ENCODE measurements around the gene MGAT4A.

MGAT4A gene

DNA sequence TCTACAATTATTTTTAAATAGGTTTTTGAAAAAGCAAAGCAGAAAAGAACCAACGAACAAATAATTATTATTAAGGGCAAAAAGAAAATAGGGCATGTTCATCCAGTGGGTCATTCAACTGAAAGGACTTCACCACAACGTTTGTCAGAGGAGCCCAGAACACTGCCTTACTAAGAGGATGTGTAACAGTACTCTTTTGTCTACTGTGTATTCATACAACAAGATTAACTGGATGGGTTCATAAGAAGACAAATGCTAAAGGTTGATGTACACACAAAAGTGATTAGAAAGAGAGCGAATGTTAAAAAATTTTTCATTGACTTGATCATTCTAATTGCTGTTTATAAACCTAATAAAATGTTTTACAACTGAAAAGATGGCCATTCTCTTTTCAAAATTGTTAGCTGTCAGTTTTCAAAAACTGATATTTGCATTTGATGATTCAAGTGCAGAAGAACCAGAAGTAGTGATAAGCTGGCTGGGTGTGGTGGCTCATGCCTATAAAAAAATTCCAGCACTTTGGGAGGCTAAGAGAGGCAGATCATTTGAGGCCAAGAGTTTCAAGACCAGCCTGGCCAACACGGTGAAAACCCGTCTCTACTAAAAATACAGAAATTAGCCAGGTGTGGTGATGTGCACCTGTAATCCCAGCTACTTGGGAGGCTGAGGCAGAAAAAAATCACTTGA lies 33.1 kb downstream of the MGAT4A start:
- Histone ChIP-seq H3K4me3 (ENCODE audit: low read depth, low read length) (no peak overlapping the region), H3K9me3 (ENCODE audit: severe bottlenecking) (no peaks in the 10 kb centered on the region), H3K27ac (no peak overlapping the region), H3K27me3 (ENCODE audit: insufficient read depth, low read depth, severe bottlenecking) (no peaks in the 10 kb centered on the region), H3K36me3 (no peaks in the 10 kb centered on the region)
- TF ChIP-seq CTCF (IDR thresholded peaks at IDR 0.05; ENCODE audit: low read depth, low read length): no peak
- no peak for DNase-seq

DNA sequence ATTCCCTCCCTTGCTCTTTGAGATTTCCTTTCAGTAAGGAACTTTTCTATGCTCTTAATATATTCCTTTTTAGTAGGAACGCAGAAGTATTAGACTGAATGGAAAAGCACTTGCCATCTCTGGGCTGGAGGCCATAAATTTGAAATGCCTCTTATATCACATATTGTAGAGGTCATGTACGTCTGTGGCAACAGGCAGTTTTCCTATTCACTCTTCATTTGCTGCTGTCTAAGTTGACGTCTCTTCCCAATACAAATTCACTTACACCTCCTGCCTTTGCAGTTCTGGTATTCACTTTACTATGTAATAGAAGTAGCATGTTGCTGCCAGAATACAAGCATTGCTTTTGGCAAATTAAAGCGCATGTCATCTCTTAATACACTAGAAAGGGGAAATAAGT lies 34.7 kb downstream of the MGAT4A start:
- H3K27ac ChIP-seq: no peak overlapping the region
- H3K36me3 ChIP-seq: no peaks in the 10 kb centered on the region
- no peak for DNase-seq
- H3K27me3 ChIP-seq (ENCODE audit: insufficient read depth, low read depth, severe bottlenecking): no peaks in the 10 kb centered on the region
- H3K4me3 ChIP-seq (ENCODE audit: low read depth, low read length): no peak overlapping the region
- no peak for TF ChIP-seq CTCF (IDR thresholded peaks at IDR 0.05; ENCODE audit: low read depth, low read length)
- H3K9me3 ChIP-seq (ENCODE audit: severe bottlenecking): no peaks in the 10 kb centered on the region

GRCh38 chr2:98695255-98695654 lies 35.7 kb downstream of the MGAT4A start:
- H3K36me3 ChIP-seq: no peaks in the 10 kb centered on the region
- H3K27ac ChIP-seq: no peak overlapping the region
- no peak for TF ChIP-seq CTCF (IDR thresholded peaks at IDR 0.05; ENCODE audit: low read depth, low read length)
- no peaks in the 10 kb centered on the region for H3K27me3 ChIP-seq (ENCODE audit: insufficient read depth, low read depth, severe bottlenecking)
- H3K9me3 ChIP-seq (ENCODE audit: severe bottlenecking): no peaks in the 10 kb centered on the region
- no peak overlapping the region for H3K4me3 ChIP-seq (ENCODE audit: low read depth, low read length)
- no peak for DNase-seq

DNA sequence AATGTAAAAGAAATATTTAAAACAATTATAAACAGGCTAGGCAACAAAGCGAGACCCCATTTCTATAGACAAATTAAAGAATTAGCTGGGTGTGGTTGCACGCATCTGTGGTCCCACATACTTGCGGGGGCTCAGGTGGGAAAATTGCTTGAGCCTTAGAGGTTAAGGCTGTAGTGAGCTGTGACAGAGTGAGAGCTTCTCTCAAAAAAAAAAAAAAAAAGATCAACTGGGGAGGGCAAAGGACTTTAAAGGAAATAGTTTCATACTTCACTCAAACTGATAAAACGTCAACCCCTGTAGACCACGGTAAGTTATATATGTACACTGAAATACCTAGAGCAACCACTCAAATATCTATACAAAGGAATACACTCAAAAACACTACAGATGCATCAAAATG lies 37.5 kb downstream of the MGAT4A start:
- TF ChIP-seq CTCF (IDR thresholded peaks at IDR 0.05; ENCODE audit: low read depth, low read length): no peak

DNA sequence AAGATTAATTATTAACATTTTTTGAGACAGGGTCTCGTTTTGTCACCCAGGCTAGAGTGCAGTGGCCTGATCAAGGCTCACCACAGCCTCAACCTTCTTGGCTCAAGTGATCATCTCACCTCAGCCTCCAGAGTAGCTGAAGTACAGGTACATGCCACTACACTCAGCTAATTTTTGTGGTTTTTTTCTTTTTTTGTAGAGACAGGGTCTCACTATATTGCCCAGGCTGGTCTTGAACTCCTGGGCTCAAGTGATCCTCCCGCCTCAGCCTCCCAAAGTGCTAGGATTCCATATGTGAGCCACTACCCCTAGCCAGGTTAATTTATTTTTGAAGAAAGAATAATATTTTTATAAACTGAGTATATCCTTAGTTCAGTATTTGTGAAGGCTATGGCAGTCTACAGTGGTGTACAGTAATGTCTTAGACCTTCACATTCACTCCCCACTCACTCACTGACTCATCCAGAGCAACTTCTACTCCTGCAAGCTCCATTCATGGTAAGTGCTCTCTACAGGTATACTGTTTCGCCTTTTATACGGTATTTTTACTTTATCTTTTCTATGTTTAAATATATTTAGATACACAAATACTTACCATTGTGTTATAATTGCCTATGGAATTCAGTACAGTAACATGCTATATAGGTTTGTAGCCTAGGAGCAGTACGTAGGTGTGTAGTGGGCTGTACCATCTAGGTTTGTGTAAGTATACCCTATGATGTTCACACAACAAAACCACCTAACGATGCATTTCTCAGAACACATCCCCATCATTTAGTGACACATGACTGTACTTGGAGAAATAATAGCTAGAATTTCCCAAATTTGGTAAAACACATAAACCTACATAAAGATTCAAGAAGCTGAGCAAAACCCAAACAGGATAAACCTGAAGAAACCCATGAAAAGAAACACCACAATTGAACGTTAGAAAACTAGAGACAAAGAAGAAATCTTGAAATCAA lies 38.6 kb downstream of the MGAT4A start:
- Histone ChIP-seq H3K4me3 (ENCODE audit: low read depth, low read length) (no peak overlapping the region), H3K27ac (no peak overlapping the region), H3K27me3 (ENCODE audit: insufficient read depth, low read depth, severe bottlenecking) (no peaks in the 10 kb centered on the region), H3K36me3 (no peaks in the 10 kb centered on the region), H3K9me3 (ENCODE audit: severe bottlenecking) (no peaks in the 10 kb centered on the region)
- TF ChIP-seq CTCF (IDR thresholded peaks at IDR 0.05; ENCODE audit: low read depth, low read length): no peak
- no peak for DNase-seq

More for the DNA sequence above, 37.5 kb downstream of the MGAT4A start:
- no peak overlapping the region for H3K27ac ChIP-seq
- no peaks in the 10 kb centered on the region for H3K9me3 ChIP-seq (ENCODE audit: severe bottlenecking)
- no peaks in the 10 kb centered on the region for H3K27me3 ChIP-seq (ENCODE audit: insufficient read depth, low read depth, severe bottlenecking)
- DNase-seq: no peak
- H3K36me3 ChIP-seq: no peaks in the 10 kb centered on the region
- no peak overlapping the region for H3K4me3 ChIP-seq (ENCODE audit: low read depth, low read length)
